Measurements from ENCODE around the gene PLCH2. TPM values are rescaled to one million over a fixed set of nuclear protein-coding genes. Genes with fewer than 3 reads are reported as not detected.

The PLCH2 gene
- total RNA-seq, 6 experiments from 2014 or later: 0.37 to 4.6 (median 2.3) TPM

DNA sequence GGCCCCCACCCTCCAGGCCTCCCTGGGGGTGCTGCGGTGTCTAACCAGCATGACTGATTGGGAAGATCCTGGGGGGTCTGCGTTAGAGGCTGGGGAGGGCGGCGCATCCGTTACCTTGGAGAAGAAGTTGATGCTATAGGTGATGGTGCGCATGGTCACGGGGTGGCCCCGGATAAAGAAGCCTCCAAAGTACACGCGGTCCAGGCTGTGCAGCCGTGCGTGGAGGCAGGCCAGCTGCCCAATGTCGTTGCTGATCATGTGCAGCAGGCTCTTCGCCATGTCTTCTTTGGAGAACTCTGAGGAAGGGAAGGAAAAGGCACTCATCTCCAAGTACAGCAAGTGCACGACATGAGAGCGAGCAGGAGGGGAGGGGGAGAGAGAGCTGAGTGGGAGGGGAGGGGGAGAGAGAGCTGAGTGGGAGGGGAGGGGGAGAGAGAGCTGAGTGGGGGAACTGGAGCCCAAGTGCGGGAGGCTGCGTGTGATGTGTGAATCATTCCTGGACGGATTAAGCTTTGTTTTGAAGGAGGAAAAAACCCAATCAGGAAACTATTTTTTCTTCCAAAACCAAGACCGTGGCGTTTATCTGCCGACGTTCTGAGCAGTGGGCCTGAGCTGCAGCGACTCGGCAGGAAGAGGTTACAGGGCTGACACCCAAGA lies 43.1 kb downstream of the PLCH2 start:
- DNase-seq: no peak
- Histone ChIP-seq H3K27me3 (no peaks in the 10 kb centered on the region), H3K9me3 (no peaks in the 10 kb centered on the region), H3K36me3 (peaks cover 6 to 62% (median 29%) of the 10 kb centered on the region in 4 donors), H3K4me3 (no peak overlapping the region), H3K27ac (no peak overlapping the region), H3K4me1 (peaks cover 0 to 27% (median 11%) of the 10 kb centered on the region in 4 donors)
- intact Hi-C loops (cut with DNase I): no loop called here
- no peak for ATAC-seq
- 94% methylated on average over 20 of the region's 25 CpGs for WGBS (ENCODE audit: insufficient coverage, low coverage, low lambda C conversion rate, missing lambda C conversion rate)
- no peak for TF ChIP-seq CTCF (IDR thresholded peaks at IDR 0.05)
- TF ChIP-seq POLR2A (IDR thresholded peaks at IDR 0.05): no peak

DNA sequence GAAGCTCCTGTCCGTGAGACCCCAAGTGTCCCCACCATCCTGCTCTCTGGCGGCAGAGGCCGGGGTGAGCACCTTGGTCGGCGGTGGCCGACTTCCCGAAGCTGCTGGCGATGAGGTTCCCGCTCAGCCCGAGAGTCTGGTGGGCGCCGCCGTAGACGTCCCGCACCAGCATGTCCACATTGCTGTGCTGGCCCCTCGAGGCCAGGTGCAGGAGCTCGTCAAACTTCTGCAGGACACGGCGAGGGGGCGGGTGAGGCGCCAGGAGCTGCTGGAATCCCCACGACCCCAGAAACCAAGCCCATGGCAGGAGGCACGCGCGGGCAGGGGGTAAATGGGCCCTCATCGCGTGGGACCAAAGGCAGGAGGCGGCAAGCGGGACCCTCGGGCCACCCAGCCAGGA lies 43.6 kb downstream of the PLCH2 start:
- no peak overlapping the region for H3K4me3 ChIP-seq
- ATAC-seq (no peak), DNase-seq (no peak)
- WGBS (ENCODE audit: insufficient coverage, low coverage, low lambda C conversion rate, missing lambda C conversion rate): 81% methylated on average over 5 of the region's 30 CpGs
- no peaks in the 10 kb centered on the region for H3K27me3 ChIP-seq
- peaks cover 6 to 61% (median 29%) of the 10 kb centered on the region in 4 donors for H3K36me3 ChIP-seq
- H3K9me3 ChIP-seq: no peaks in the 10 kb centered on the region
- H3K27ac ChIP-seq: no peak overlapping the region
- TF ChIP-seq CTCF (IDR thresholded peaks at IDR 0.05): no peak
- intact Hi-C loops (cut with DNase I): no loop called here
- peaks cover 0 to 33% (median 16%) of the 10 kb centered on the region in 4 donors for H3K4me1 ChIP-seq

DNA sequence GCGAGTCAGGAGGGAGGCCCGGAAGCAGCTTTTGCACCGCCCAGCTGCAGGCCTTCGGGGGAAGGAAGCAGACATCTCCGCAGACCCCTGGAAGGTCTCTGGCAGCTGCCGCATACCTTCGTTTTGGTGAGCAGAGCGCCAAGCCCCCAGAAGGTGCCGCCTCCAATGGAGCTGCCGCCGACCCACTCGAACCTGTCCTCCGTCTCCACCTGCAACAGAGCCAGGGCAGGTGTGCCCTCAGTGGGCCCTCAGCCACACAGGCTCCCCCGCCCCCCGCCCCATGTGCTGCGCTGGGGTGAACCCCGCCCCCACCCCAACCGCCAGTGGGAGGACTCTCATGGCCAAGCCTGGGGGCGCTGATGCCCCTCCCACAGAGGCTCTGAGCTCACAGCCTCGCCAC lies 44.1 kb downstream of the PLCH2 start:
- Histone ChIP-seq H3K4me1 (peaks cover 0 to 38% (median 20%) of the 10 kb centered on the region in 4 donors), H3K27me3 (no peaks in the 10 kb centered on the region), H3K9me3 (no peaks in the 10 kb centered on the region), H3K4me3 (no peak overlapping the region), H3K36me3 (peaks cover 6 to 57% (median 27%) of the 10 kb centered on the region in 4 donors), H3K27ac (no peak overlapping the region)
- DNase-seq (no peak), ATAC-seq (no peak)
- TF ChIP-seq POLR2A (IDR thresholded peaks at IDR 0.05) (no peak), CTCF (IDR thresholded peaks at IDR 0.05) (no peak)
- no CpG with 5 or more reads among the region's 20 CpGs for WGBS (ENCODE audit: insufficient coverage, low coverage, low lambda C conversion rate, missing lambda C conversion rate)
- intact Hi-C loops (cut with DNase I): no loop called here

DNA sequence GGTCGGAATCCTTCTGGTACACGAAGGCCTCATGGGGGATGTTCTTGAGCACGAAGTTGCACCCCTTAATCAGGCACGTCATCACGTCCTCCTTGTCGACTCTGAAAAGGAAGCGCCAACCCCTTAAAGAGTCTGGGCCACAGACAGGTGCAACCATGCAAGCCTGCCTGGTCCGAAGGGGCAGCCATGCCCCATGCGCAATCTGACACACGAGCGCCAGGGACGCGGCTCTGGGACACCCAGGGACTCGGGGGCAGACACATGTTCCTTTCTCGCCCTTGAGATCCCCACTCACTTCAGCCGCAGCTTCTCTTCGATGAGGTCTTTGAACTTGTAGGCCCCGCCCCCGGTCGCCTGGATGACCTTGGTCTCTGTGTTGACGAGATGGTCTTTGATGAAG lies 44.7 kb downstream of the PLCH2 start:
- Histone ChIP-seq H3K4me3 (no peak overlapping the region), H3K36me3 (peaks cover 6 to 54% (median 25%) of the 10 kb centered on the region in 4 donors), H3K4me1 (peaks cover 0 to 41% (median 23%) of the 10 kb centered on the region in 4 donors), H3K9me3 (no peaks in the 10 kb centered on the region), H3K27me3 (no peaks in the 10 kb centered on the region), H3K27ac (no peak overlapping the region)
- no peak for ATAC-seq
- DNase-seq: no peak
- TF ChIP-seq POLR2A (IDR thresholded peaks at IDR 0.05): no peak
- TF ChIP-seq CTCF (IDR thresholded peaks at IDR 0.05): no peak
- intact Hi-C loops (cut with DNase I): no loop called here
- 93% methylated on average over 6 of the region's 21 CpGs for WGBS (ENCODE audit: insufficient coverage, low coverage, low lambda C conversion rate, missing lambda C conversion rate)

Data from right lobe of liver (tissue), 6 donors.